HepG2 (cell line): Measurements from ENCODE around the gene POU3F3.

Experiments used
- FIP1L1 ChIP-seq: fragments of 200-400 bp; formaldehyde crosslinking; IDR thresholded peaks from 2 replicates; pipeline ENCODE4 v1.6.1; 2018; ENCODE audit warnings: low read depth, mild to moderate bottlenecking, low read length, moderate library complexity, borderline replicate concordance; ENCODE audit not compliant: insufficient read depth
- KLF6 ChIP-seq: IDR thresholded peaks from 2 replicates; pipeline ENCODE4 v1.8.0; 2016; ENCODE audit warnings: missing biosample characterization, missing genetic modification reagents
- NFIC ChIP-seq: IDR thresholded peaks from 2 replicates; pipeline ENCODE4 v1.6.1; 2012; ENCODE audit warnings: mild to moderate bottlenecking, low read length, inconsistent platforms
- RBM39 ChIP-seq: fragments of 200-400 bp; formaldehyde crosslinking; IDR thresholded peaks from one replicate; pipeline ENCODE4 v1.6.1; 2018; ENCODE audit warnings: antibody characterized with exemption, mild to moderate bottlenecking, low read depth, low read length; ENCODE audit not compliant: poor library complexity, severe bottlenecking
- TF ChIP-seq, protein P1 (sequence below): sonication (generic); formaldehyde crosslinking; IDR thresholded peaks from 2 replicates; pipeline ENCODE4 v1.5.0; 2020; ENCODE audit warnings: mild to moderate bottlenecking, missing genetic modification reagents, moderate library complexity

DNA sequence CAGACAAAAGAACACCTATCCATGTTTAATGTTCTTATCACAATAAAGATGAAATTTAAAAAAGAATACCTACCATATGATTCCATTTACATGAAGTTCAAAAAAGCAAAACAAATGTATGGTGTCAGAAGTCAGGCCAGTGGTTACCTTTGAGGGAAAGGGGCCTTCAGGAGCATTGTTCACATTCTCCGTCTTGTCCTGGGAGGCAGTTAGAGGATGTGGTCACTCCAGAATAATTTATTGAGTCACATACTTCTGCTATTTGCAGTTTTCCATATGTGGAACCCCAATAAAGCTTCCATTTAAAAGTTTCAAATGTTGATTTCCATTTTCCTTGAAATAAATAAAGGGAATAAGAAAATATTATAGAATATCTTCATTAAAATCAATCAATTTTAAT lies 41.6 kb upstream of the POU3F3 start:
- TF ChIP-seq NFIC (no peak), FIP1L1 (no peak), KLF6 (CRISPR knock-in tag) (no peak), RBM39 (no peak)
- TF ChIP-seq, protein P1, sequence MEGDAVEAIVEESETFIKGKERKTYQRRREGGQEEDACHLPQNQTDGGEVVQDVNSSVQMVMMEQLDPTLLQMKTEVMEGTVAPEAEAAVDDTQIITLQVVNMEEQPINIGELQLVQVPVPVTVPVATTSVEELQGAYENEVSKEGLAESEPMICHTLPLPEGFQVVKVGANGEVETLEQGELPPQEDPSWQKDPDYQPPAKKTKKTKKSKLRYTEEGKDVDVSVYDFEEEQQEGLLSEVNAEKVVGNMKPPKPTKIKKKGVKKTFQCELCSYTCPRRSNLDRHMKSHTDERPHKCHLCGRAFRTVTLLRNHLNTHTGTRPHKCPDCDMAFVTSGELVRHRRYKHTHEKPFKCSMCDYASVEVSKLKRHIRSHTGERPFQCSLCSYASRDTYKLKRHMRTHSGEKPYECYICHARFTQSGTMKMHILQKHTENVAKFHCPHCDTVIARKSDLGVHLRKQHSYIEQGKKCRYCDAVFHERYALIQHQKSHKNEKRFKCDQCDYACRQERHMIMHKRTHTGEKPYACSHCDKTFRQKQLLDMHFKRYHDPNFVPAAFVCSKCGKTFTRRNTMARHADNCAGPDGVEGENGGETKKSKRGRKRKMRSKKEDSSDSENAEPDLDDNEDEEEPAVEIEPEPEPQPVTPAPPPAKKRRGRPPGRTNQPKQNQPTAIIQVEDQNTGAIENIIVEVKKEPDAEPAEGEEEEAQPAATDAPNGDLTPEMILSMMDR (CRISPR knock-in tag) = no peak
